Mammary epithelial cell (primary cell): ENCODE data around the gene TARP.
"Not testable (repeated sequence)": the region's sequence is repeated elsewhere in the genome, so short reads cannot be mapped to it uniquely, and the experiment has no call there.

ENCODE experiments used
- EZH2 ChIP-seq: IDR thresholded peaks from 2 replicates; pipeline ENCODE4 v1.6.1; 2012; ENCODE audit warnings: low read length, inconsistent platforms, borderline replicate concordance
- TF ChIP-seq, protein P1 (sequence below), 2 donors: IDR thresholded peaks in 1 of 2; conservative IDR thresholded peaks in 1 of 2; 2 replicates each; pipeline ENCODE4 v1.5.1; 2011 to 2012; ENCODE audit warnings: inconsistent platforms in 2 of 2, low read length in 2 of 2, mild to moderate bottlenecking in 2 of 2, control low read depth in 1 of 2, low read depth in 1 of 2; ENCODE audit not compliant: insufficient read depth in 1 of 2; ENCODE audit errors: extremely low read depth in 1 of 2

DNA sequence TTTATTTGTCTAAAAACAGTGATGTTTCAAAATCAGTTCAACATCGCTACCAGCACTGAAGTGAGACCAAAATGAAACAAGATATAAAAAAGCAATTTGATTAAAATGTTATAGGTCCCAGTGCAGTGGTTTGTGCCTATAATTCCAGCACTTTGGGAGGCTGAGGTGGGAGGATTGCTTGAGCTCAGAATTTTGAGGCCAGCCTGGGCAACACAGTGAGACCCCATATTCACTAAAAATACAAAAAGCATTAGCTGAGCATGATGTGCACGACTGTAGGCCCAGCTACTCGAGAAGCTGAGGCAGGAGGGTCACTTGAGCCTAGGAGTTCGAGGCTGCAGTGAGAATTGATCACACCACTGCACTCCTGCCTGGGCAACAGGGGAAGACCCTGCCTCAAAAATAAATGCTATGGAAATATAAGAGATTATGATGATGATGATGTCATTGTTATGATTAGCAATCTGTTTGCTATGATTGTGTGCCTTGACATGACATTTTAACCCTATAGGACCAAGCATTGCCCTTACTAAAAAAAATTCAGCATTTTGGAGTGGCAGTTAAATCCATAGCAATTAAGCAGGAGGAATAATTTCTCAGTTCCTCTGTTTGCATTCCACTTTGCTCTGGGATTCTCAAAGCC lies 3.6 kb downstream of the TARP start:
- TF ChIP-seq, protein P1, sequence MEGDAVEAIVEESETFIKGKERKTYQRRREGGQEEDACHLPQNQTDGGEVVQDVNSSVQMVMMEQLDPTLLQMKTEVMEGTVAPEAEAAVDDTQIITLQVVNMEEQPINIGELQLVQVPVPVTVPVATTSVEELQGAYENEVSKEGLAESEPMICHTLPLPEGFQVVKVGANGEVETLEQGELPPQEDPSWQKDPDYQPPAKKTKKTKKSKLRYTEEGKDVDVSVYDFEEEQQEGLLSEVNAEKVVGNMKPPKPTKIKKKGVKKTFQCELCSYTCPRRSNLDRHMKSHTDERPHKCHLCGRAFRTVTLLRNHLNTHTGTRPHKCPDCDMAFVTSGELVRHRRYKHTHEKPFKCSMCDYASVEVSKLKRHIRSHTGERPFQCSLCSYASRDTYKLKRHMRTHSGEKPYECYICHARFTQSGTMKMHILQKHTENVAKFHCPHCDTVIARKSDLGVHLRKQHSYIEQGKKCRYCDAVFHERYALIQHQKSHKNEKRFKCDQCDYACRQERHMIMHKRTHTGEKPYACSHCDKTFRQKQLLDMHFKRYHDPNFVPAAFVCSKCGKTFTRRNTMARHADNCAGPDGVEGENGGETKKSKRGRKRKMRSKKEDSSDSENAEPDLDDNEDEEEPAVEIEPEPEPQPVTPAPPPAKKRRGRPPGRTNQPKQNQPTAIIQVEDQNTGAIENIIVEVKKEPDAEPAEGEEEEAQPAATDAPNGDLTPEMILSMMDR (conservative IDR thresholded peaks at IDR 0.05 in 1 of 2, IDR thresholded peaks at IDR 0.05 in 1 of 2; ENCODE audit: extremely low read depth in 1 of 2, insufficient read depth in 1 of 2, low read depth in 1 of 2, low read length in 2 of 2): not testable (repeated sequence)
- not testable (repeated sequence) for TF ChIP-seq EZH2
